Measurements from ENCODE around the gene ZNF428.

The ZNF428 gene

GRCh38 chr19:43644181-43644580, 24.8 kb upstream of the ZNF428 start:
- no peaks in the 10 kb centered on the region for H4K20me1 ChIP-seq (ENCODE audit: control insufficient read depth, insufficient read depth, low read depth, low read length)
- no peaks in the 10 kb centered on the region for H3K9me2 ChIP-seq (replicated peaks; ENCODE audit: control insufficient read depth, low read length)
- H3F3A ChIP-seq (ENCODE audit: control insufficient read depth, insufficient read depth): no peaks in the 10 kb centered on the region
- no peaks in the 10 kb centered on the region for H3K9me3 ChIP-seq (ENCODE audit: control insufficient read depth, insufficient read depth, low read length)
- H3K79me2 ChIP-seq (ENCODE audit: control insufficient read depth, low read length): no peaks in the 10 kb centered on the region
- no peak overlapping the region for H3K4me3 ChIP-seq (ENCODE audit: low read length)
- H3K4me1 ChIP-seq (ENCODE audit: control insufficient read depth, low read length): peaks cover 7% of the 10 kb centered on the region
- H3K27me3 ChIP-seq (ENCODE audit: control insufficient read depth, low read length): peaks cover 23% of the 10 kb centered on the region
- H3K4me2 ChIP-seq (ENCODE audit: low read length): no peak overlapping the region
- no peak for TF ChIP-seq EZH2phosphoT487 (IDR thresholded peaks at IDR 0.05; ENCODE audit: borderline replicate concordance, low read length)
- TF ChIP-seq, protein P1, sequence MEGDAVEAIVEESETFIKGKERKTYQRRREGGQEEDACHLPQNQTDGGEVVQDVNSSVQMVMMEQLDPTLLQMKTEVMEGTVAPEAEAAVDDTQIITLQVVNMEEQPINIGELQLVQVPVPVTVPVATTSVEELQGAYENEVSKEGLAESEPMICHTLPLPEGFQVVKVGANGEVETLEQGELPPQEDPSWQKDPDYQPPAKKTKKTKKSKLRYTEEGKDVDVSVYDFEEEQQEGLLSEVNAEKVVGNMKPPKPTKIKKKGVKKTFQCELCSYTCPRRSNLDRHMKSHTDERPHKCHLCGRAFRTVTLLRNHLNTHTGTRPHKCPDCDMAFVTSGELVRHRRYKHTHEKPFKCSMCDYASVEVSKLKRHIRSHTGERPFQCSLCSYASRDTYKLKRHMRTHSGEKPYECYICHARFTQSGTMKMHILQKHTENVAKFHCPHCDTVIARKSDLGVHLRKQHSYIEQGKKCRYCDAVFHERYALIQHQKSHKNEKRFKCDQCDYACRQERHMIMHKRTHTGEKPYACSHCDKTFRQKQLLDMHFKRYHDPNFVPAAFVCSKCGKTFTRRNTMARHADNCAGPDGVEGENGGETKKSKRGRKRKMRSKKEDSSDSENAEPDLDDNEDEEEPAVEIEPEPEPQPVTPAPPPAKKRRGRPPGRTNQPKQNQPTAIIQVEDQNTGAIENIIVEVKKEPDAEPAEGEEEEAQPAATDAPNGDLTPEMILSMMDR (IDR thresholded peaks at IDR 0.05; ENCODE audit: low read depth, low read length, poor library complexity, severe bottlenecking): no peak
- no peak overlapping the region for H3K27ac ChIP-seq (ENCODE audit: low read depth, low read length)
- H3K36me3 ChIP-seq (ENCODE audit: control insufficient read depth, low read length): no peaks in the 10 kb centered on the region

GRCh38 chr19:43643326-43643725, 23.9 kb upstream of the ZNF428 start:
- Histone ChIP-seq H3K9me2 (replicated peaks; ENCODE audit: control insufficient read depth, low read length) (no peaks in the 10 kb centered on the region), H3K27me3 (ENCODE audit: control insufficient read depth, low read length) (peaks cover 31% of the 10 kb centered on the region), H4K20me1 (ENCODE audit: control insufficient read depth, insufficient read depth, low read depth, low read length) (peaks cover 6% of the 10 kb centered on the region; the same call in 1 of the 2 replicates), H3K4me3 (ENCODE audit: low read length) (no peak overlapping the region), H3K4me2 (ENCODE audit: low read length) (no peak overlapping the region), H3F3A (ENCODE audit: control insufficient read depth, insufficient read depth) (no peaks in the 10 kb centered on the region), H3K4me1 (ENCODE audit: control insufficient read depth, low read length) (peaks cover 14% of the 10 kb centered on the region), H3K27ac (ENCODE audit: low read depth, low read length) (no peak overlapping the region), H3K36me3 (ENCODE audit: control insufficient read depth, low read length) (no peaks in the 10 kb centered on the region), H3K9me3 (ENCODE audit: control insufficient read depth, insufficient read depth, low read length) (no peaks in the 10 kb centered on the region), H3K79me2 (ENCODE audit: control insufficient read depth, low read length) (no peaks in the 10 kb centered on the region)
- no peak for TF ChIP-seq EZH2phosphoT487 (IDR thresholded peaks at IDR 0.05; ENCODE audit: borderline replicate concordance, low read length)
- TF ChIP-seq, protein P1 (IDR thresholded peaks at IDR 0.05; ENCODE audit: low read depth, low read length, poor library complexity, severe bottlenecking): no peak

DNA sequence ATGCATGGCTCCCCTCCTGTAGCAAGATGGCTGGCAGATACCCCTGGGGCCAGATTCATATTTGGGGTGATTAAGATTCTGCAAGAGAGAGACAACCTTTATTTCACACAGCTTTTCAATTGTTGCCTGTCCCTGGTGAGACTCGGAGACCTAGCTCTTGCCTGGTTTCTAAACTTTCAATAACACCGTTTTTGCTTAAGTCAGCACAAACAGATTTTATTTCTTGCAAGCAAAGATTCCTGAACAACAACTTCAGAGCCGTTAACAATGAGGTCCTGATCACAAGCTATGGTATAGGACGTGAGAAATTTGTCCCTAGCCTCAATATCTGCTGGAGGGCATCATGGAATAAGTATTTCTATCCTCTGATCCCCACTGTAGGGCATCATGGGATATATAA, 23.1 kb upstream of the ZNF428 start:
- H3K4me3 ChIP-seq (ENCODE audit: low read length): no peak overlapping the region
- peaks cover 6% of the 10 kb centered on the region; the same call in 1 of the 2 replicates for H4K20me1 ChIP-seq (ENCODE audit: control insufficient read depth, insufficient read depth, low read depth, low read length)
- no peaks in the 10 kb centered on the region for H3K9me2 ChIP-seq (replicated peaks; ENCODE audit: control insufficient read depth, low read length)
- H3K4me1 ChIP-seq (ENCODE audit: control insufficient read depth, low read length): peaks cover 14% of the 10 kb centered on the region
- no peaks in the 10 kb centered on the region for H3K36me3 ChIP-seq (ENCODE audit: control insufficient read depth, low read length)
- H3K9me3 ChIP-seq (ENCODE audit: control insufficient read depth, insufficient read depth, low read length): no peaks in the 10 kb centered on the region
- no peaks in the 10 kb centered on the region for H3K79me2 ChIP-seq (ENCODE audit: control insufficient read depth, low read length)
- no peak for TF ChIP-seq EZH2phosphoT487 (IDR thresholded peaks at IDR 0.05; ENCODE audit: borderline replicate concordance, low read length)
- TF ChIP-seq, protein P1 (IDR thresholded peaks at IDR 0.05; ENCODE audit: low read depth, low read length, poor library complexity, severe bottlenecking): no peak
- H3K4me2 ChIP-seq (ENCODE audit: low read length): no peak overlapping the region
- no peak overlapping the region for H3K27ac ChIP-seq (ENCODE audit: low read depth, low read length)
- H3K27me3 ChIP-seq (ENCODE audit: control insufficient read depth, low read length): peaks cover 39% of the 10 kb centered on the region
- no peaks in the 10 kb centered on the region for H3F3A ChIP-seq (ENCODE audit: control insufficient read depth, insufficient read depth)
